H1 (cell line): Measurements from ENCODE around the gene CDK15. TPM values are rescaled to one million over a fixed set of nuclear protein-coding genes. Genes with fewer than 3 reads are reported as not detected.

Experiments used
- CTCF ChIA-PET: fragments of 300-600 bp; sonication (Branson Sonifier 250); formaldehyde crosslinking; loops from one replicate; lab custom pipeline; 2021; ENCODE audit not compliant: partially characterized antibody; lab: Charles Lee
- POLR2A ChIA-PET: fragments of 300-600 bp; sonication (Branson Sonifier 250); formaldehyde crosslinking; loops from one replicate; lab custom pipeline; 2021; ENCODE audit warnings: inconsistent platforms; ENCODE audit not compliant: partially characterized antibody; lab: Charles Lee
- DNase-seq, 2 experiments: peaks; one replicate each; pipeline versions ENCODE4 v3.0.0 to v3.0.0-alpha.2; 2010 to 2022; ENCODE audit warnings: low spot score in 2 of 2, low read depth in 1 of 2, mixed read lengths in 1 of 2
- FAIRE-seq: peaks from 2 replicates; lab custom pipeline; 2011; peaks lifted over from hg19 to GRCh38; lab: Jason Lieb, UNC
- H2AFZ ChIP-seq: 2 replicates; pipeline ENCODE4 v1.8.1; 2012; ENCODE audit warnings: low read length, inconsistent platforms
- H2AK5ac ChIP-seq: 2 replicates; pipeline ENCODE4 v1.6.1; 2013; ENCODE audit warnings: low read depth, low read length
- H2BK120ac ChIP-seq: replicated peaks from 2 replicates; pipeline ENCODE3; 2013; ENCODE audit warnings: low read depth, low read length, inconsistent platforms
- H2BK12ac ChIP-seq: 2 replicates; pipeline ENCODE4 v1.6.1; 2013; ENCODE audit warnings: low read depth, low read length
- H2BK15ac ChIP-seq: 2 replicates; pipeline ENCODE4 v1.6.1; 2013; ENCODE audit warnings: low read length
- H2BK20ac ChIP-seq: 2 replicates; pipeline ENCODE4 v1.6.1; 2013; ENCODE audit warnings: low read length
- H2BK5ac ChIP-seq: 2 replicates; pipeline ENCODE4 v1.6.1; 2013; ENCODE audit warnings: low read depth, low read length
- H3K14ac ChIP-seq: 2 replicates; pipeline ENCODE4 v1.6.1; 2013; ENCODE audit warnings: inconsistent platforms; ENCODE audit not compliant: insufficient read length
- H3K18ac ChIP-seq: 2 replicates; pipeline ENCODE4 v1.6.1; 2013; ENCODE audit warnings: low read length; ENCODE audit errors: extremely low read depth
- H3K23ac ChIP-seq: 2 replicates; pipeline ENCODE4 v1.6.1; 2013; ENCODE audit warnings: inconsistent platforms; ENCODE audit not compliant: insufficient read length
- H3K23me2 ChIP-seq: 2 replicates; pipeline ENCODE4 v1.6.1; 2013; ENCODE audit warnings: low read depth, low read length
- H3K27ac ChIP-seq: 2 replicates; pipeline ENCODE4 v1.6.1; 2011; ENCODE audit warnings: low read depth, low read length, inconsistent platforms
- H3K27me3 ChIP-seq, 4 experiments: replicated peaks in 1 of 4; 1 replicate in 1 of 4; 2 replicates in 3 of 4; pipeline versions ENCODE4 v1.6.1 to v1.8.1; 2011 to 2013; ENCODE audit warnings: low read length in 3 of 4, mild to moderate bottlenecking in 3 of 4, inconsistent platforms in 2 of 4, mixed read lengths in 2 of 4, moderate library complexity in 1 of 4; ENCODE audit not compliant: control insufficient read depth in 3 of 4, insufficient read depth in 3 of 4; ENCODE audit errors: extremely low read depth in 1 of 4
- H3K36me3 ChIP-seq, 4 experiments: 2 replicates each; pipeline versions ENCODE4 v1.6.1 to v1.8.1; 2011 to 2013; ENCODE audit warnings: mild to moderate bottlenecking in 4 of 4, low read length in 3 of 4, moderate library complexity in 2 of 4, control low read depth in 1 of 4, inconsistent platforms in 1 of 4; ENCODE audit not compliant: insufficient read depth in 4 of 4, control insufficient read depth in 2 of 4
- H3K4ac ChIP-seq: replicated peaks from 2 replicates; pipeline ENCODE3; 2013; ENCODE audit warnings: low read length, low read depth, mixed read lengths, inconsistent platforms; ENCODE audit not compliant: insufficient read length
- H3K4me1 ChIP-seq, 4 experiments: replicated peaks in 1 of 4; 1 replicate in 1 of 4; 2 replicates in 3 of 4; pipeline versions ENCODE4 v1.6.1 to v1.8.1; 2011 to 2013; ENCODE audit warnings: low read length in 3 of 4, inconsistent platforms in 2 of 4, mixed read lengths in 1 of 4; ENCODE audit not compliant: insufficient read depth in 4 of 4, control insufficient read depth in 3 of 4
- H3K4me2 ChIP-seq, 2 experiments: 2 replicates each; pipeline versions ENCODE4 v1.6.1 to v1.8.1; 2011 to 2013; ENCODE audit warnings: low read depth in 2 of 2, low read length in 2 of 2, control low read depth in 1 of 2, inconsistent platforms in 1 of 2, mild to moderate bottlenecking in 1 of 2; ENCODE audit not compliant: insufficient read depth in 1 of 2
- H3K4me3 ChIP-seq, 4 experiments: fragments of 200-600, 300-600 bp in 1 of 4; sonication (generic), shearing (Covaris generic), sonication (Bioruptor Twin) in 1 of 4; 2 replicates each; pipeline versions ENCODE4 v1.5.1 to v1.8.1; 2011 to 2016; ENCODE audit warnings: low read length in 4 of 4, low read depth in 3 of 4, control low read depth in 2 of 4, inconsistent platforms in 2 of 4, mild to moderate bottlenecking in 2 of 4, mixed read lengths in 1 of 4, moderate library complexity in 1 of 4; ENCODE audit not compliant: insufficient read depth in 2 of 4; ENCODE audit errors: extremely low read depth in 1 of 4
- H3K56ac ChIP-seq: replicated peaks from 2 replicates; pipeline ENCODE3; 2013; ENCODE audit warnings: low read depth, mild to moderate bottlenecking, mixed read lengths, low read length, inconsistent platforms; ENCODE audit not compliant: insufficient read length
- H3K79me1 ChIP-seq: 2 replicates; pipeline ENCODE4 v1.6.1; 2013; ENCODE audit warnings: low read depth, low read length, control low read depth
- H3K79me2 ChIP-seq, 2 experiments: 2 replicates each; pipeline versions ENCODE4 v1.6.1 to v1.8.1; 2012 to 2013; ENCODE audit warnings: low read length in 2 of 2, mild to moderate bottlenecking in 2 of 2, inconsistent platforms in 1 of 2; ENCODE audit not compliant: insufficient read depth in 2 of 2, control insufficient read depth in 1 of 2
- H3K9ac ChIP-seq, 4 experiments: replicated peaks in 1 of 4; 1 replicate in 1 of 4; 2 replicates in 3 of 4; pipeline versions ENCODE4 v1.6.1 to v1.8.1; 2011 to 2013; ENCODE audit warnings: low read depth in 3 of 4, low read length in 3 of 4, control low read depth in 2 of 4, mild to moderate bottlenecking in 2 of 4, moderate library complexity in 2 of 4, inconsistent platforms in 1 of 4; ENCODE audit errors: extremely low read depth in 1 of 4
- H3K9me3 ChIP-seq, 2 experiments: 2 replicates each; pipeline versions ENCODE4 v1.6.1 to v1.8.1; 2012 to 2013; ENCODE audit warnings: mild to moderate bottlenecking in 2 of 2, moderate library complexity in 2 of 2, control low read depth in 1 of 2, inconsistent platforms in 1 of 2, low read depth in 1 of 2, low read length in 1 of 2, mixed read lengths in 1 of 2; ENCODE audit not compliant: insufficient read depth in 2 of 2
- H4K20me1 ChIP-seq, 2 experiments: replicated peaks in 1 of 2; 2 replicates each; pipeline versions ENCODE3 to v1.8.1; 2011 to 2013; ENCODE audit warnings: inconsistent platforms in 2 of 2, low read length in 2 of 2, mild to moderate bottlenecking in 1 of 2; ENCODE audit not compliant: insufficient read depth in 2 of 2, control insufficient read depth in 1 of 2
- H4K5ac ChIP-seq: 2 replicates; pipeline ENCODE4 v1.6.1; 2013; ENCODE audit warnings: low read length, low read depth, mixed read lengths, inconsistent platforms; ENCODE audit not compliant: insufficient read length
- H4K8ac ChIP-seq: 2 replicates; pipeline ENCODE4 v1.8.0; 2013; ENCODE audit warnings: mild to moderate bottlenecking, moderate library complexity, low read length, inconsistent platforms; ENCODE audit not compliant: insufficient read depth; ENCODE audit errors: extremely low read depth
- H4K91ac ChIP-seq: replicated peaks from 2 replicates; pipeline ENCODE3; 2013; ENCODE audit warnings: low read length, mixed read lengths, inconsistent platforms; ENCODE audit not compliant: insufficient read length
- EP300 ChIP-seq, 2 experiments: IDR thresholded peaks; 1 replicate in 1 of 2; 2 replicates in 1 of 2; pipeline ENCODE4 v1.6.1; 2011 to 2012; ENCODE audit warnings: low read depth in 2 of 2, low read length in 2 of 2, mild to moderate bottlenecking in 2 of 2, borderline replicate concordance in 1 of 2, inconsistent platforms in 1 of 2, moderate library complexity in 1 of 2
- NANOG ChIP-seq: IDR thresholded peaks from 2 replicates; pipeline ENCODE4 v1.6.1; 2011; ENCODE audit warnings: low read length, low read depth, mild to moderate bottlenecking, inconsistent platforms; ENCODE audit not compliant: insufficient read depth, poor library complexity, severe bottlenecking
- POU5F1 ChIP-seq: IDR thresholded peaks from 2 replicates; pipeline ENCODE4 v1.6.1; 2011; ENCODE audit warnings: low read depth, mild to moderate bottlenecking, low read length, moderate library complexity
- RAD21 ChIP-seq, 2 experiments: IDR thresholded peaks in 1 of 2; conservative IDR thresholded peaks in 1 of 2; 2 replicates each; pipeline ENCODE4 v1.6.1; 2011; ENCODE audit warnings: low read depth in 2 of 2, low read length in 2 of 2, improper control_type of control experiment in 1 of 2, inconsistent platforms in 1 of 2, mild to moderate bottlenecking in 1 of 2, moderate library complexity in 1 of 2
- RNF2 ChIP-seq: fragments of 200-900, 300-1000 bp; sonication (generic); IDR thresholded peaks from 2 replicates; pipeline ENCODE4 v1.7.1; 2016; ENCODE audit warnings: borderline replicate concordance, low read depth, mild to moderate bottlenecking, antibody characterized with exemption, low read length; ENCODE audit not compliant: poor library complexity, severe bottlenecking; ENCODE audit errors: missing control alignments
- SIN3A ChIP-seq, 2 experiments: IDR thresholded peaks in 1 of 2; conservative IDR thresholded peaks in 1 of 2; 2 replicates each; pipeline ENCODE4 v1.6.1; 2011 to 2012; ENCODE audit warnings: low read length in 2 of 2, improper control_type of control experiment in 1 of 2, low read depth in 1 of 2, mild to moderate bottlenecking in 1 of 2
- TBP ChIP-seq: IDR thresholded peaks from 2 replicates; pipeline ENCODE4 v1.6.1; 2011; ENCODE audit warnings: low read depth, low read length, improper control_type of control experiment
- TCF12 ChIP-seq: IDR thresholded peaks from 2 replicates; pipeline ENCODE4 v1.6.1; 2011; ENCODE audit warnings: low read depth, mild to moderate bottlenecking, low read length
- WGBS, 2 experiments: shearing (Covaris generic) in 1 of 2; methylation state at CpG; one replicate each; pipeline versions ENCODE4 v1.1.6 to v1.1.7; 2013 to 2015; ENCODE audit warnings: low lambda C conversion rate in 2 of 2, mixed read lengths in 2 of 2, inconsistent platforms in 1 of 2, low coverage in 1 of 2, missing lambda C conversion rate in 1 of 2; ENCODE audit not compliant: insufficient replicate concordance in 2 of 2, insufficient coverage in 1 of 2, insufficient read length in 1 of 2; ENCODE audit errors: extremely low coverage in 1 of 2, missing lambda C conversion rate in 1 of 2; 5-methylcytosine and 5-hydroxymethylcytosine counted together
- polyA plus RNA-seq, 7 experiments: library from polyadenylated mRNA; depleted of rRNA in 3 of 7; stranded (reverse) in 5 of 7; unstranded in 2 of 7; fragments of >200 nt in 5 of 7; fragments of 200-250 nt in 2 of 7; gene quantifications; 1 replicate in 5 of 7; 2 replicates in 1 of 7; 4 replicates in 1 of 7; pipeline versions ENCODE4 v1.2.1 to v1.2.3, GENCODE V29; 2011 to 2013; ENCODE audit warnings: missing spikeins in 2 of 7, mixed read lengths in 2 of 7
- total RNA-seq: library from RNA; stranded (reverse); fragmentation: NEBNext Ultra II Directional; extraction: Animal tissue kit (Norgen Biotek cat#: 25700); gene quantifications from 2 replicates; pipeline ENCODE4 v1.2.1, GENCODE V29; 2021
- TF ChIP-seq, protein P1 (sequence below): IDR thresholded peaks from 2 replicates; pipeline ENCODE4 v1.6.1; 2011; ENCODE audit warnings: low read length, improper control_type of control experiment

CDK15 gene
- total and polyA plus RNA-seq, 2 of the 8 experiments (the other 6 are each of a cell fraction or from before 2014, with no cell fraction given) = 0.03 TPM; not detected in 1

DNA sequence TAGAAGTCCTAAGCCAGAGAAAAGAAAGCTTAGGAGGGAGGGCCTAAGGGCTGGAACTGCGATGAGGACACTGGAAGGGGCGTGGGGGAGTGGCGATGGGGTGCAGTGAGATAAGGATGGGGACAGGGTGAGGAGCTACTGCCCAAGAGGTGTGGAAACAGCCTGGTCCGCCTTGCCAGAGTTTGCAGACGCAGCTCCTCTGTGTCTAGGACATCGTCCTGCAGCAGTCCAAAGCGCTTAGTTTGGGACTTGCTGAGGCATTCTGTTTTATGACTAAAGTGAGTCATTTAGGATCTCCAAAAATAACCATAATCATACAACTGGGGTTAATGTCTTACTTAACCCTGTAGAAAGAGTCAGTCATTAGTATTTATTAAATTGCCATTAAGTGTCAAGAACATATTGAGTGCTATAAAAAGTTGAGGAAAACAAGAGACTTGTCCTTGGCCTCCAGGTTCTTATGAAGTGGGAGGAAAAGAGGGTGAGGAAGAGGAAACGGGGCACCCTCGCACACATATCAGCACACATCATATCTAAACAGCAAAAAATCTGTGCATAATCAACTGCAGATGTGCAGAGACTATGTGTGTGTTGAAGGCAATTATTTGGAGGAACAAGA is 74.8 kb downstream of the CDK15 start:
- no peaks in the 10 kb centered on the region for H3K79me2 ChIP-seq
- no peak overlapping the region for H2BK5ac ChIP-seq
- H3K79me1 ChIP-seq = no peaks in the 10 kb centered on the region
- no peak overlapping the region for H2BK20ac ChIP-seq
- no peak for DNase-seq
- no peak overlapping the region for H3K23ac ChIP-seq
- peaks cover 0 to 7% (median 1%) of the 10 kb centered on the region in 4 experiments; a peak in 2 of 7 replicates for H3K4me1 ChIP-seq
- H2AK5ac ChIP-seq = no peak overlapping the region
- ChIA-PET POLR2A (interaction anchor here (0.5 to 1.2 kb wide), 2 partner anchors 53 to 90 kb away, joined by 3 read pairs; no protein-coding TSS in a partner anchor), CTCF (interaction anchor here (0.6 to 4.6 kb wide), 4 partner anchors 10 to 226 kb away, joined by 3 to 19 read pairs (median 3); no protein-coding TSS in a partner anchor)
- H2AFZ ChIP-seq = no peak overlapping the region
- no peaks in the 10 kb centered on the region for H3K9me3 ChIP-seq
- H3K14ac ChIP-seq = no peak overlapping the region
- H3K4ac ChIP-seq = no peak overlapping the region
- H2BK120ac ChIP-seq = no peak overlapping the region
- WGBS, 2 experiments = 89% methylated on average over 9 of the region's 9 CpGs; no CpG with 5 or more reads in 1 of the 2 experiments
- no peak overlapping the region for H3K27ac ChIP-seq
- H3K4me2 ChIP-seq = no peak overlapping the region
- H3K36me3 ChIP-seq = no peaks in the 10 kb centered on the region
- H3K9ac ChIP-seq = no peak overlapping the region
- FAIRE-seq = no peak
- no peak overlapping the region for H4K8ac ChIP-seq
- no peak overlapping the region for H3K56ac ChIP-seq
- no peak overlapping the region; the same call in 1 of the 2 replicates for H2BK12ac ChIP-seq
- no peaks in the 10 kb centered on the region for H3K27me3 ChIP-seq
- H3K18ac ChIP-seq = no peak overlapping the region
- H2BK15ac ChIP-seq = 0 out of 2 replicates have a peak overlapping the region, but pooled peaks have one; percentile 22
- H3K23me2 ChIP-seq = no peaks in the 10 kb centered on the region; the same call in 1 of the 2 replicates
- TF ChIP-seq, protein P1, sequence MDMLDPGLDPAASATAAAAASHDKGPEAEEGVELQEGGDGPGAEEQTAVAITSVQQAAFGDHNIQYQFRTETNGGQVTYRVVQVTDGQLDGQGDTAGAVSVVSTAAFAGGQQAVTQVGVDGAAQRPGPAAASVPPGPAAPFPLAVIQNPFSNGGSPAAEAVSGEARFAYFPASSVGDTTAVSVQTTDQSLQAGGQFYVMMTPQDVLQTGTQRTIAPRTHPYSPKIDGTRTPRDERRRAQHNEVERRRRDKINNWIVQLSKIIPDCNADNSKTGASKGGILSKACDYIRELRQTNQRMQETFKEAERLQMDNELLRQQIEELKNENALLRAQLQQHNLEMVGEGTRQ = no peak
- no peak for TF ChIP-seq TBP
- no peak for TF ChIP-seq SIN3A (conservative IDR thresholded peaks at IDR 0.05 in 1 of 2, IDR thresholded peaks at IDR 0.05 in 1 of 2; ENCODE audit: low read depth in 1 of 2, low read length in 2 of 2)
- no peak for TF ChIP-seq POU5F1
- no peak for TF ChIP-seq NANOG
- no peak for TF ChIP-seq TCF12
- TF ChIP-seq RNF2 = no peak
- TF ChIP-seq EP300 (IDR thresholded peaks at IDR 0.05; ENCODE audit: borderline replicate concordance in 1 of 2, low read depth in 2 of 2, low read length in 2 of 2) = no peak
- no peak for TF ChIP-seq RAD21 (IDR thresholded peaks at IDR 0.05 in 1 of 2, conservative IDR thresholded peaks at IDR 0.05 in 1 of 2; ENCODE audit: low read depth in 2 of 2, low read length in 2 of 2)
- no peak overlapping the region for H4K91ac ChIP-seq
- no peak overlapping the region for H4K5ac ChIP-seq
- no peaks in the 10 kb centered on the region for H4K20me1 ChIP-seq
- H3K4me3 ChIP-seq = no peak overlapping the region
